ENCODE data around the gene NAXD.

The NAXD gene

GRCh38 chr13:110683921-110684320 is 68.6 kb downstream of the NAXD start:
- no peak overlapping the region for H3K27ac ChIP-seq
- DNase-seq (ENCODE audit: low read depth, low spot score): no peak

GRCh38 chr13:110684388-110685056 is 69.2 kb downstream of the NAXD start:
- H3K27ac ChIP-seq: no peak overlapping the region

DNA sequence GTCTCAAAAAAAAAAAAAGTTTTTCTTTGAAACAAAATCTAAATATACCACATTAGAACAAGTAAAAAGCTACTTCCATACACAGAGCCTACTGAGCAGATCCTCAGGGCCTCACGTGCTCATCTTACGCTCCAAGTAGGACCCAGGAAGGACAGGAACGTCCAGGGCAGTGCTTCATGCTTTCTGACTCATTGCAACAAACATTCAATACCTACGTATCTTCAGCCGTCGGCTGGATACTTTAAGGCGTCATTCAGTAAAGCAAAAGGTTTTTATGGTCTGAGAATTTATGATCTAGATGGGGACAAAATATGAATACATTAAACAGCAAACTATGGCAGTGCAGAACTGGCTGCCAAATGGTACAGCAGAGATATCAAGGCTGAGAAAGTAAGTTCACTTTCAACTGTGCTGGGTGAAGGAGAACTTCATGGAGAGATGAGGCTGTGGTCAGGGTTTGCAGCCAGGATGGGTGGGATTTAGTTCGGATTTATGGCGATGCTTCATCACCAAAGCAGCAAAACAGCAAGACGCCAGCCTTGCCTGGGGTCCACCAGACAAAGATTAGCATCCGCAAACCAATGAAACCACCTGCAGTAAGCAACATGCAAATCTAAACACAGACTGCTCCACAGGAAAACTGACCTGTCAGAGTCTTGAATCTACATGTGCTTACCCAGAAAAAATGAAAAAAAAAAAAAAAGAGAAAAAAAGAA is 70.1 kb downstream of the NAXD start:
- H3K27ac ChIP-seq: no peak overlapping the region

More at GRCh38 chr13:110684388-110685056, 69.2 kb downstream of the NAXD start:
- DNase-seq (ENCODE audit: low read depth, low spot score): no peak

GRCh38 chr13:110687736-110688135 is 72.4 kb downstream of the NAXD start:
- H3K27ac ChIP-seq: no peak overlapping the region
- no peak for DNase-seq (ENCODE audit: low read depth, low spot score)

More for the DNA sequence above, 70.1 kb downstream of the NAXD start:
- DNase-seq (ENCODE audit: low read depth, low spot score): no peak

- H3K27ac ChIP-seq: no peak overlapping the region
- no peak for DNase-seq (ENCODE audit: low read depth, low spot score)
Observed at GRCh38 chr13:110689041-110689440, 73.7 kb downstream of the NAXD start.

Data from epithelial cell of prostate (primary cell).